ENCODE measurements around the gene CEP152.

CEP152 gene

GRCh38 chr15:48802867-48803266 lies 8.0 kb downstream of the CEP152 start:
- peak; percentile 11 for DNase-seq (ENCODE audit: low read depth)
- H3K4me3 ChIP-seq (ENCODE audit: low read depth, low read length) = no peak overlapping the region
- TF ChIP-seq CTCF (IDR thresholded peaks at IDR 0.05; ENCODE audit: low read depth, low read length) = no peak
- TF ChIP-seq MYC (IDR thresholded peaks at IDR 0.05; ENCODE audit: low read depth, low read length) = no peak
- no peak for TF ChIP-seq POLR2A (IDR thresholded peaks at IDR 0.05; ENCODE audit: extremely low read depth, insufficient read length)
- no peak for TF ChIP-seq MAX (IDR thresholded peaks at IDR 0.05; ENCODE audit: low read depth, low read length)

- H3K4me3 ChIP-seq (ENCODE audit: low read depth, low read length) = no peak overlapping the region
- no peak for TF ChIP-seq POLR2A (IDR thresholded peaks at IDR 0.05; ENCODE audit: extremely low read depth, insufficient read length)
- no peak for TF ChIP-seq MAX (IDR thresholded peaks at IDR 0.05; ENCODE audit: low read depth, low read length)
- no peak for TF ChIP-seq MYC (IDR thresholded peaks at IDR 0.05; ENCODE audit: low read depth, low read length)
- no peak for TF ChIP-seq CTCF (IDR thresholded peaks at IDR 0.05; ENCODE audit: low read depth, low read length)
- no peak for DNase-seq (ENCODE audit: low read depth)
These were observed 8.6 kb downstream of the CEP152 start for GRCh38 chr15:48802257-48802656.

- H3K4me3 ChIP-seq (ENCODE audit: low read depth, low read length) = no peak overlapping the region
- TF ChIP-seq MAX (IDR thresholded peaks at IDR 0.05; ENCODE audit: low read depth, low read length) (no peak), CTCF (IDR thresholded peaks at IDR 0.05; ENCODE audit: low read depth, low read length) (peak; percentile 21)
- peak; percentile 24 for DNase-seq (ENCODE audit: low read depth)
These were observed 9.9 kb downstream of the CEP152 start for GRCh38 chr15:48800811-48801455.

- H3K4me3 ChIP-seq (ENCODE audit: low read depth, low read length) = no peak overlapping the region
- no peak for DNase-seq (ENCODE audit: low read depth)
- TF ChIP-seq MAX (IDR thresholded peaks at IDR 0.05; ENCODE audit: low read depth, low read length) (no peak), CTCF (IDR thresholded peaks at IDR 0.05; ENCODE audit: low read depth, low read length) (no peak), MYC (IDR thresholded peaks at IDR 0.05; ENCODE audit: low read depth, low read length) (no peak), POLR2A (IDR thresholded peaks at IDR 0.05; ENCODE audit: extremely low read depth, insufficient read length) (no peak)
These were observed 10.6 kb downstream of the CEP152 start for GRCh38 chr15:48800245-48800644.

- DNase-seq (ENCODE audit: low read depth) = no peak
These were observed 12.6 kb downstream of the CEP152 start for GRCh38 chr15:48798319-48798718.

More at GRCh38 chr15:48798319-48798718, 12.6 kb downstream of the CEP152 start:
- TF ChIP-seq MYC (IDR thresholded peaks at IDR 0.05; ENCODE audit: low read depth, low read length) (no peak), MAX (IDR thresholded peaks at IDR 0.05; ENCODE audit: low read depth, low read length) (no peak), POLR2A (IDR thresholded peaks at IDR 0.05; ENCODE audit: extremely low read depth, insufficient read length) (no peak), CTCF (IDR thresholded peaks at IDR 0.05; ENCODE audit: low read depth, low read length) (no peak)
- H3K4me3 ChIP-seq (ENCODE audit: low read depth, low read length) = no peak overlapping the region
